Mammary epithelial cell (primary cell): Measurements from ENCODE around the gene AKR1E2.

Experiments
- CTCF ChIP-seq, 2 donors: IDR thresholded peaks in 1 of 2; conservative IDR thresholded peaks in 1 of 2; 2 replicates each; pipeline ENCODE4 v1.5.1; 2011 to 2012; ENCODE audit warnings: inconsistent platforms in 2 of 2, low read length in 2 of 2, mild to moderate bottlenecking in 2 of 2, control low read depth in 1 of 2, low read depth in 1 of 2; ENCODE audit not compliant: insufficient read depth in 1 of 2; ENCODE audit errors: extremely low read depth in 1 of 2
- EZH2 ChIP-seq: IDR thresholded peaks from 2 replicates; pipeline ENCODE4 v1.6.1; 2012; ENCODE audit warnings: low read length, inconsistent platforms, borderline replicate concordance

GRCh38 chr10:4849042-4849402 lies 23.0 kb downstream of the AKR1E2 start:
- TF ChIP-seq CTCF (conservative IDR thresholded peaks at IDR 0.05 in 1 of 2, IDR thresholded peaks at IDR 0.05 in 1 of 2; ENCODE audit: extremely low read depth in 1 of 2, insufficient read depth in 1 of 2, low read depth in 1 of 2, low read length in 2 of 2): no peak
- TF ChIP-seq EZH2: no peak
